HG02970 (cell line): ENCODE results near the gene ADGRL3.
"Not testable (repeated sequence)": the region's sequence is repeated elsewhere in the genome, so short reads cannot be mapped to it uniquely, and the experiment has no call there.

Source experiments
- ATAC-seq: cut with Tn5 transposase; IDR thresholded peaks from one replicate; pipeline ENCODE4 v1.9.1; 2021; ENCODE audit warnings: mild to moderate bottlenecking, moderate library complexity, moderate number of reproducible peaks; ENCODE audit not compliant: unreplicated experiment, low FRiP score

ADGRL3 gene

GRCh38 chr4:61204353-61205060, 4.4 kb downstream of the ADGRL3 start:
- ATAC-seq, result no peak

- no peak for ATAC-seq
These were observed 4.9 kb downstream of the ADGRL3 start for GRCh38 chr4:61205066-61205465.

GRCh38 chr4:61207156-61207555, 7.0 kb downstream of the ADGRL3 start:
- ATAC-seq, result not testable (repeated sequence)

- no peak for ATAC-seq
These were observed 10.2 kb downstream of the ADGRL3 start for GRCh38 chr4:61210186-61210939.

- ATAC-seq, result no peak
These were observed 11.7 kb downstream of the ADGRL3 start for GRCh38 chr4:61211781-61212180.

GRCh38 chr4:61212788-61213187, 12.7 kb downstream of the ADGRL3 start:
- ATAC-seq, result no peak

GRCh38 chr4:61214680-61215079, 14.6 kb downstream of the ADGRL3 start:
- ATAC-seq, result no peak

GRCh38 chr4:61217222-61217621, 17.1 kb downstream of the ADGRL3 start:
- ATAC-seq, result no peak

GRCh38 chr4:61220556-61220955, 20.4 kb downstream of the ADGRL3 start:
- no peak for ATAC-seq

- no peak for ATAC-seq
These were observed 23.3 kb downstream of the ADGRL3 start for GRCh38 chr4:61223385-61223784.

- no peak for ATAC-seq
These were observed 24.4 kb downstream of the ADGRL3 start for GRCh38 chr4:61224573-61224972.

GRCh38 chr4:61225656-61226055, 25.5 kb downstream of the ADGRL3 start:
- no peak for ATAC-seq

GRCh38 chr4:61231421-61231820, 31.3 kb downstream of the ADGRL3 start:
- no peak for ATAC-seq

GRCh38 chr4:61239250-61239649, 39.1 kb downstream of the ADGRL3 start:
- no peak for ATAC-seq

GRCh38 chr4:61243962-61244361, 43.8 kb downstream of the ADGRL3 start:
- ATAC-seq, result no peak

- ATAC-seq, result no peak
These were observed 45.1 kb downstream of the ADGRL3 start for GRCh38 chr4:61245069-61245714.

GRCh38 chr4:61246034-61246433, 45.9 kb downstream of the ADGRL3 start:
- no peak for ATAC-seq

GRCh38 chr4:61248705-61249104, 48.6 kb downstream of the ADGRL3 start:
- no peak for ATAC-seq

- ATAC-seq, result no peak
These were observed 51.0 kb downstream of the ADGRL3 start for GRCh38 chr4:61251129-61251528.

GRCh38 chr4:61254406-61254805, 54.3 kb downstream of the ADGRL3 start:
- no peak for ATAC-seq

GRCh38 chr4:61273233-61273632, 73.1 kb downstream of the ADGRL3 start:
- ATAC-seq, result no peak
